Measurements from ENCODE around the gene GPR153.

GRCh38 chr1:6197746-6198427 is 63.0 kb downstream of the GPR153 start:
- TF ChIP-seq CTCF (IDR thresholded peaks at IDR 0.05 in 8 of 11, conservative IDR thresholded peaks at IDR 0.05 in 3 of 11): no peak
- no peak for TF ChIP-seq POLR2A (IDR thresholded peaks at IDR 0.05)
